ENCODE results near the gene PCSK4. TPM values are rescaled to one million over a fixed set of nuclear protein-coding genes. Genes with fewer than 3 reads are reported as not detected.

PCSK4 gene
- total and polyA plus RNA-seq, 2 of the 13 experiments (the other 11 are each of a cell fraction or from before 2014, with no cell fraction given), result 2.0 to 2.7 TPM

GRCh38 chr19:1470305-1471009 lies 19.7 kb downstream of the PCSK4 start (continued):
- TF ChIP-seq, protein P1, sequence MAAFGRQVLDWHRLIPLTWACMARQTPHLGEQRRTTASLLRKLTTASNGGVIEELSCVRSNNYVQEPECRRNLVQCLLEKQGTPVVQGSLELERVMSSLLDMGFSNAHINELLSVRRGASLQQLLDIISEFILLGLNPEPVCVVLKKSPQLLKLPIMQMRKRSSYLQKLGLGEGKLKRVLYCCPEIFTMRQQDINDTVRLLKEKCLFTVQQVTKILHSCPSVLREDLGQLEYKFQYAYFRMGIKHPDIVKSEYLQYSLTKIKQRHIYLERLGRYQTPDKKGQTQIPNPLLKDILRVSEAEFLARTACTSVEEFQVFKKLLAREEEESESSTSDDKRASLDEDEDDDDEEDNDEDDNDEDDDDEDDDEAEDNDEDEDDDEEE (CRISPR knock-in tag; IDR thresholded peaks at IDR 0.05), result no peak
- no peak for TF ChIP-seq DDIT3 (CRISPR knock-in tag; IDR thresholded peaks at IDR 0.05)
- no peak for TF ChIP-seq MAZ (IDR thresholded peaks at IDR 0.05; ENCODE audit: borderline replicate concordance, low read depth, low read length)
- 0 out of 2 replicates have a peak, but pooled peaks have one; percentile 13 for TF ChIP-seq MAZ (CRISPR knock-in tag; IDR thresholded peaks at IDR 0.05; ENCODE audit: low read depth)
- TF ChIP-seq SUZ12 (IDR thresholded peaks at IDR 0.05; ENCODE audit: low read depth, low read length), result no peak
- no peak for TF ChIP-seq SIN3A (IDR thresholded peaks at IDR 0.05; ENCODE audit: borderline replicate concordance, low read depth, low read length)
- peak; percentile 23; the same call in 1 of the 2 replicates for TF ChIP-seq SALL2 (CRISPR knock-in tag; IDR thresholded peaks at IDR 0.05)
- peak; percentile 88 for TF ChIP-seq ZFX (CRISPR knock-in tag; IDR thresholded peaks at IDR 0.05; ENCODE audit: low read depth)
- TF ChIP-seq HMGXB3 (CRISPR knock-in tag; IDR thresholded peaks at IDR 0.05; ENCODE audit: borderline replicate concordance), result no peak
- TF ChIP-seq YEATS4 (CRISPR knock-in tag; IDR thresholded peaks at IDR 0.05; ENCODE audit: borderline replicate concordance), result 0 out of 2 replicates have a peak, but pooled peaks have one; percentile 29
- no peak for TF ChIP-seq ZNF432 (CRISPR knock-in tag; IDR thresholded peaks at IDR 0.05; ENCODE audit: borderline replicate concordance)
- TF ChIP-seq RFXAP (CRISPR knock-in tag; IDR thresholded peaks at IDR 0.05; ENCODE audit: borderline replicate concordance), result no peak; the same call in 1 of the 2 replicates
- TF ChIP-seq, protein P2, sequence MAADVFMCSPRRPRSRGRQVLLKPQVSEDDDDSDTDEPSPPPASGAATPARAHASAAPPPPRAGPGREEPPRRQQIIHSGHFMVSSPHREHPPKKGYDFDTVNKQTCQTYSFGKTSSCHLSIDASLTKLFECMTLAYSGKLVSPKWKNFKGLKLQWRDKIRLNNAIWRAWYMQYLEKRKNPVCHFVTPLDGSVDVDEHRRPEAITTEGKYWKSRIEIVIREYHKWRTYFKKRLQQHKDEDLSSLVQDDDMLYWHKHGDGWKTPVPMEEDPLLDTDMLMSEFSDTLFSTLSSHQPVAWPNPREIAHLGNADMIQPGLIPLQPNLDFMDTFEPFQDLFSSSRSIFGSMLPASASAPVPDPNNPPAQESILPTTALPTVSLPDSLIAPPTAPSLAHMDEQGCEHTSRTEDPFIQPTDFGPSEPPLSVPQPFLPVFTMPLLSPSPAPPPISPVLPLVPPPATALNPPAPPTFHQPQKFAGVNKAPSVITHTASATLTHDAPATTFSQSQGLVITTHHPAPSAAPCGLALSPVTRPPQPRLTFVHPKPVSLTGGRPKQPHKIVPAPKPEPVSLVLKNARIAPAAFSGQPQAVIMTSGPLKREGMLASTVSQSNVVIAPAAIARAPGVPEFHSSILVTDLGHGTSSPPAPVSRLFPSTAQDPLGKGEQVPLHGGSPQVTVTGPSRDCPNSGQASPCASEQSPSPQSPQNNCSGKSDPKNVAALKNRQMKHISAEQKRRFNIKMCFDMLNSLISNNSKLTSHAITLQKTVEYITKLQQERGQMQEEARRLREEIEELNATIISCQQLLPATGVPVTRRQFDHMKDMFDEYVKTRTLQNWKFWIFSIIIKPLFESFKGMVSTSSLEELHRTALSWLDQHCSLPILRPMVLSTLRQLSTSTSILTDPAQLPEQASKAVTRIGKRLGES (CRISPR knock-in tag; IDR thresholded peaks at IDR 0.05; ENCODE audit: borderline replicate concordance), result no peak
- TF ChIP-seq ZNF3 (CRISPR knock-in tag; IDR thresholded peaks at IDR 0.05), result no peak
- no peak for TF ChIP-seq CHD4 (IDR thresholded peaks at IDR 0.05; ENCODE audit: borderline replicate concordance, low read length)
- TF ChIP-seq CENPT (CRISPR knock-in tag; IDR thresholded peaks at IDR 0.05; ENCODE audit: low read depth), result no peak
- peak; percentile 49; the same call in 1 of the 2 replicates for TF ChIP-seq NR2C2 (CRISPR knock-in tag; IDR thresholded peaks at IDR 0.05; ENCODE audit: borderline replicate concordance)
- TF ChIP-seq, protein P3, sequence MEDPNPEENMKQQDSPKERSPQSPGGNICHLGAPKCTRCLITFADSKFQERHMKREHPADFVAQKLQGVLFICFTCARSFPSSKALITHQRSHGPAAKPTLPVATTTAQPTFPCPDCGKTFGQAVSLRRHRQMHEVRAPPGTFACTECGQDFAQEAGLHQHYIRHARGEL (CRISPR knock-in tag; IDR thresholded peaks at IDR 0.05), result no peak
- no peak for TF ChIP-seq SP140L (CRISPR knock-in tag; IDR thresholded peaks at IDR 0.05; ENCODE audit: borderline replicate concordance)
- TF ChIP-seq SMC3 (IDR thresholded peaks at IDR 0.05; ENCODE audit: low read length), result no peak
- peak; percentile 37; the same call in 1 of the 2 replicates for TF ChIP-seq SAP130 (CRISPR knock-in tag; IDR thresholded peaks at IDR 0.05; ENCODE audit: low read depth)

All from HepG2 (cell line).